Hepatic stellate cell (primary cell): ENCODE measurements around the gene JPH3.

Source experiments
- DNase-seq: peaks from one replicate; pipeline ENCODE4 v3.0.0; 2011; ENCODE audit warnings: low spot score

JPH3 gene

DNA sequence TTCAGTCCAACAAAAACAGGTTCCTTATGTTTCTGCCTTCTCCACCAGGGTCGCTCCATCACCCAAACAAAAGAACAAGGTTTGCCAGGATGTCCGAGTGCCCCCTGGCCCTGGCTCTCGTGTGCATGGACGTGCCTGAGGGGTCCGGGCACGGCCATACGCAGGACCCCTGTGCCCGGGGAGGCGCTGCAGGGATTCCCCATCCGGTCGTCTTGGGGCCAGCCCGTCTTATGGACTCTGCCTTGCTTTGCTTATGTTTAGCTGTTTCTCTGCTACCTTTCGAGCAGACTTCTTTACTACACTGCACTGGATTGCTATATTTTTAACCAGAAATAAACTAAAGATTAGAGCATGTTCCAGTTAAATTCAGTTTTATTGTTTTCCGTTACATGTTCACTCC lies 95.5 kb downstream of the JPH3 start:
- DNase-seq: no peak

GRCh38 chr16:87698241-87698640 lies 95.9 kb downstream of the JPH3 start:
- DNase-seq: no peak

- DNase-seq: no peak
Observed at GRCh38 chr16:87698676-87699199, 96.4 kb downstream of the JPH3 start.

DNA sequence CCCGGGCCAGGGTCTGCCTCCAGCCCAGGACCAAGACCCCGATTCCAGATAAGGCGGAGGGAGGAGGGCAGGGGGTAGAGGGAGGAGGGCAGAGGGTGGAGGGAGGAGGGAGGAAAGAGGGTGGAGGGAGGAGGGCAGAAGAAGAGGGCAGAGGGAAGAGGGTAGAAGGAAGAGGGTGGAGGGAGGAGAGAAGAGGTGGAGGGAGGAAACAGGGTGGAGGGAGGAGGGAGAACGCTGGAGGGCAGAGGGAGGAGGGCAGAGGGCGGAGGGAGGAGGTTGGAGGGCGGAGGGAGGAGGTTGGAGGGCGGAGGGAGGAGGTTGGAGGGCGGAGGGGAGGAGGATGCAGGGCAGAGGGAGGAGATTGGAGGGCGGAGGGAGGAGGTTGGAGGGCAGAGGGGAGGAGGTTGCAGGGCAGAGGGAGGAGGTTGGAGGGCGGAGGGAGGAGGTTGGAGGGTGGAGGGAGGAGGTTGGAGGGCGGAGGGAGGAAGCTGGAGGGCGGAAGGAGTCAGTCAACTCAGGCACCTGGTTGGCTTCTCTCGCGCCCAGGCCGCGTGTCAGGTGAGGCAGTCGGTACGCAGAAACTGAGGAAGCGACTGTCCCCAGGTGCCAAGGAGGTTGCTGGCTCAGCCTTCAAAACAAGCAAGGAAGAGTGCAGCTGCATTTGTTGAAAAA lies 98.2 kb downstream of the JPH3 start:
- no peak for DNase-seq

DNA sequence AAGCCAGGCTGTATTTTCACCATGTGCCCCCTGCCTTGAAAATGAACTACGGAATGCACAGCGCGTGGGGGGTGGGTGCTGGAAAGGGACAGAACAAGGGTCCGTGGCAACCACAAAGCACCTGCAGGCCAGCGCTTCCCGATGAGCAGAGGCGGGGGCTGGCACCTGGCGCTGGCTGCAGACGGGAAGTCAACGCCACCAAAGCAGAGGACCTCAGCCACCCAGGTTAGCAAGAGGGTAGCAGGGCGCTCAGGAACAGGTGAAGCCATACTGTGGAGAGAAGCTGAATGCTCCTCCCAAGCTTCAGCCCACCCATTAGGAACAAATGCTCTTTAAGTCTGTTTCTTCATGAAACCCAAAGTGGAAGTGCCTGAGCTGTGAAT lies 98.8 kb downstream of the JPH3 start:
- DNase-seq: no peak

GRCh38 chr16:87701505-87701921 lies 99.2 kb downstream of the JPH3 start:
- no peak for DNase-seq

DNA sequence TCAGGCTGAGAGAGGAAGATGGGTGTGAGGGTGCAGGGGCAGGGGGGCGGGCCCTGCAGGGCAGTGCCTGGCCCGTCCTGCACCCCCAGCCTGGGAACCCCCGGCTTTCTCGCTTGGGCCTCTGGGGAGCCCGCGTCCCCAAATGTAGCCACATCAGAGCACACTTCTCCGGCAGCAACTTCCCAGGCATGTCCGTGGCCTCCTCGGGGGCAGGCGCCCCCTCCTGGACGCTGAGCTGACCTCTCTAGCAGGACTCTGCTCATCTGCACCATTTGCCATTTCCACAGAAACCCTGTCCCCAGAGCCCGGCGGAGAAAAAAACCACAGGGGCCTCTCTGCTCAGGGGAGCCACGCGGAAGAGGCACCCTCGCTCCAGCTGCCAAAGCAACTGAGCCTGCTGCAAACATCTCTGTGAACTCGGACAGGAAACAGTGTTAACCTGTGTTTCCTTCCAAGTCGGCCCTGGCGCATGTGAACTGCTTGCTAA lies 100.1 kb downstream of the JPH3 start:
- DNase-seq: peak; percentile 82

- no peak for DNase-seq
Observed at GRCh38 chr16:87703071-87703470, 100.8 kb downstream of the JPH3 start.

DNA sequence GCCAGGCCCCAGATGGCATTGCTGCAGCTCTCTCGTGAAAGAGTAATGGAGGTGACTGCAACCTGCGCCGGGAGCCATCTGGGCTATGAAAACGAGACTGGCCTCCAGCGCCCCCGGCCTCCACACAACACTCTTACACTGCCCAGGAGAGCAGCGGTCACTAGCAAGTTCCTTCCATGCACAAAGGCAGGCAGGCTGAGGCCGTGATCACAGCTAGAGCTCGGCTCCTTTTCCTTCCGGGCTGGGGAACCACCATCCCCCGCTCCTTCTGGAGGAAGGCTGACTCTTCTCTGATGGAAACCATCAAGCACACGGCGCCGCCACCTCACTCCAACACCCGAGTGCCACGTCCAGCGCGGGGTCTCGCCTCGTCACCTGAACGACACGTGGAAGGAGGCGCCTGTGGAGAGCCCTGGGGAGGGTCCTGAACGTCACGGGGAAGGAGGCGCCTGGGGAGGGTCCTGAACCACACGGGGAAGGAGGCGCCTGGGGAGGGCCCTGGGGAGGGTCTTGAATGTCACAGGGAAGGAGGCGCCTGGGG lies 101.6 kb downstream of the JPH3 start:
- no peak for DNase-seq

GRCh38 chr16:87704754-87705353 lies 102.5 kb downstream of the JPH3 start:
- no peak for DNase-seq

DNA sequence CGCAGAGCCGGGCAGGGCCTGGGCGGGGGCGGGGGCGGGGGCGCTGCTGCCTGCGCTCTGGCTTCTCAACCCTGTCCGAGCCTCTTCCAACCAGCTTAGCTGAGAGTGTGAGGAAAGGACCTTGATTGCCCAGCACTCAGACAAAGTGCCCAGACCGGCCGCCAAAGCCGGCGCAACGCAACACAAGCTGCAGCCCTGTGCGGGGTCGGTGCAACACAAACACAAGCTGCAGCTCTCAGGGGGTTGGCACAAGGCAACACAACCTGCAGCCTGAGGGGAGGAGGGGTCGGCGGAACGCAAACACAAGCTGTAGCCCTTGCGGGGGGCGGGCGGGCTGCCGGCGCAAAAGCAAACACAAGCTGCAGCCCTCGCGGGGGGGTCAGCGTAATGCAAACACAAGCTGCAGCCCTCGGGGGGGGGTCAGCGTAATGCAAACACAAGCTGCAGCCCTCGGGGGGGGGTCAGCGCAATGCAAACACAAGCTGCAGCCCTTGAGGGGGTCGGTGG lies 103.5 kb downstream of the JPH3 start:
- no peak for DNase-seq

- DNase-seq: no peak
Observed at GRCh38 chr16:87706278-87707000, 104.1 kb downstream of the JPH3 start.

DNA sequence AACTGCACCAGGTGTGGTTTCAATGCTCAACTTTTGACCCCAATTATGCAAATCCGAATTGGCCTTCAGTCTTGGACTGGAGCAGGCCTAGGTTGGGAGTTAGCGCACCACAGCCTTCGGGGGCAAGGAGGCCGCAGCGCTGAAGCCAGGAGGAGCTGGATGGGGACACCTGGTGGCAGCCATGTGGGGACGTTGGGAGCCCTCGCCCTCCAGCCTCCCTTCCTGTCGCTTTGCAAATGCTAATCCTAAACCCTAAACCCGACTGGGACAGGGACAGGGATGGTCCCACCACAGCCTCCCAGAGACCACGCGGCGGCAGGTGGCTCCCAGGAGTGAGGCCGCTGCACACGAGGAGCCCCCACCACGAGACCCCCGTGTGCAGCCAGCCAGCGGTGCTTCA lies 104.8 kb downstream of the JPH3 start:
- DNase-seq: no peak

DNA sequence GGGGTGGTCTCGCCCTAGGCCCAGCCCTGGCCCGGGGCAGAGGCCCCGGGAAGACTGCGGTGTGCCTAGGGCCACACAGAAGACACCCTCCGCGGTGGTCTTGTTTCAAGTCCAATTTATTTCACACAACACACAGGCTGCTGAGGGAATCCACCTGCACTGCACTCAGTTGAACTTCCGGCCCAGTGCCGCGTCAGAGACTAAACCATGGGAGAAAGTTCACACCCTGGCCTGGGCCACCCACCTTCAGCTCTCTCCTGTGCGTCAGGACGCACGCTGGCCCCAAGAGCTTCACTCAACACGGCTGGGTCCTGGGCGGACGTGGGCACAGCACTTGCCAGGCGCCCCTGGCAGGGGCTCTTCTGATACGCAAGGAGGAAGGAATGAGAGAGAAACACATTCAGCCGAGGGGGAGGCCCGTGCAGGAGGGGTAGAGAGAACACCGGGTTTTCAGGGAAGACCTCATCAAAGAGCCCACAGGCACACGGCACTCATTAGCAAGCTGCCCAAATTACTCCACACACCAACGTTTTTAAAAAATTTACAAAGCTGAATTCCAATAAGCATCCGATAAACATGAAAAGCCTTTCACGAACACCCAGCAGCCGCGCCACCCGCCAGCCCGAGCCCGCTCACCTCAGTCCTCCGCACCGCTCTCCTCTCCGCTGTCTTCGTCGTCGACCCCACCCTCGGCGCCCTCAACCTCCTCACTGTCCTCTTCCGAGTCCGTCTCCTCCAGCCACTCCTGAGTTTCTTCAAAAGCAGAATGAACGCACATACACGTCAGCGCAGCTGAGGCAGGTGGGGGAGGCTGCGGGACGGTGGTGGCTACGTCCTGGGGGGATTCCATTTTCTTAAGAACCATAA lies 105.6 kb downstream of the JPH3 start:
- no peak for DNase-seq

GRCh38 chr16:87708881-87709638 lies 106.8 kb downstream of the JPH3 start:
- no peak for DNase-seq

GRCh38 chr16:87709677-87710076 lies 107.4 kb downstream of the JPH3 start:
- DNase-seq: no peak

DNA sequence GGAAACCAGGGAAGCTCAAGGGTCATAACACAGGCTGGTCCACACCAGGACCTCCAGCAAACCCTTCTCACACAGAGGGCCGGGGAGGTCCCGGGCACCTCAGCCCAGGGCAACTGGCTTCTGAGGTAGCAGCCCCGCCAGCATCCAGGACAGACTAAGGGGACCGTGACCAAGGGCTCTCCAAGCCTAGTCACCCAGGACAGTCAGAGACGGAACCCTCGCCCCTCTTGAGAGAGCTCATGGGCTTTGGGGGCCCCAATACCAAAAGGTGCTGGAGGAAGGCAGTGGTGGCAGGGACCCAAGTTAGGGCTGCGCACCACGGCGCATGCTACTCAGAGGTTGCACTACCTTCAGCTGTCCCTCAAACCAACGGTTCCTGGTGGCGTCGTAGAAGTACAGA lies 108.6 kb downstream of the JPH3 start:
- DNase-seq: no peak

GRCh38 chr16:87712184-87712762 lies 110.0 kb downstream of the JPH3 start:
- no peak for DNase-seq

DNA sequence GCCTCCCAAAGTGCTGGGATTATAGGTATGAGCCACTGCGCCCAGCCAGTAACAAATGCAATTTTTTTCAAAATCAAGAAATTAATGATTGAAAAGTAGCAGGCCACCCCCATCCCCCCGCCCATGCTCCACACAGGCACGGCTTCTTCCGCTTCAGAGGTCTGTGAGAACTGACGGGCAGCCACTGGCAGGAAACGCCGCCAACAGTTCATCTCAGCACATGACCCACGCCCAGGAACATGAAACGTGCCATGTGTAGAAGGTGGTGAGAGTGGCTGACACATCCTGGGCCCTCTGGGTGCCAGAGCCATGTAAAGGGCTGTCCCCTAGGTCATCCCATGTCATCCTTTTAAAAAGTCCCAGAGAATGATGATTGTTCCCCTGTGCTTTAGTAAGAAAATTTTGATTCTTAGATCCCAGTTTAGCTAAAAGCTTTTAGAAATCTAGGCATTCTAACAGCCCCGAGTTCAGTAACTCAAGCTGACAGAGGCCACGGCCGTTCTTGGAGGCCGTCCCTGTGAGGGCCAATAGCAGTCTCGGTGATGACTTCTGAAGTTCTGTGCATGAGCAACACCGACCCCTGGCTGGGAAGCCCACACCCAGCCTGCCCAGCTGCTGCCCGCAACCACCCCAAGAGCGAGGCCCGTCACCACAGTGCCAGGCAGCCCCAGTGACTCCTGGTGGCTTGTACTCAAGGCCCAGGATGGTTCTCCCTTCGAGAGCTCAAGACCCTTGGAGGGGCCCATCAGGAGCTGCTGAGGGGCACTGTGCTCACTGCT lies 111.3 kb downstream of the JPH3 start:
- no peak for DNase-seq

GRCh38 chr16:87715231-87715630 lies 112.9 kb downstream of the JPH3 start:
- DNase-seq: no peak
